ENCODE results near the gene TSEN15.

GRCh38 chr1:184061396-184062003 lies 10.0 kb downstream of the TSEN15 start:
- TF ChIP-seq HOXA7 (CRISPR knock-in tag; IDR thresholded peaks at IDR 0.05) (no peak), CTCF (IDR thresholded peaks at IDR 0.05) (no peak), RNF2 (IDR thresholded peaks at IDR 0.05; ENCODE audit: borderline replicate concordance, low read depth) (no peak), EP300 (IDR thresholded peaks at IDR 0.05) (no peak), POLR2A (IDR thresholded peaks at IDR 0.05; ENCODE audit: low read length) (no peak)
